ENCODE data around the gene RPS6KB1.
"Not testable (repeated sequence)": the region's sequence is repeated elsewhere in the genome, so short reads cannot be mapped to it uniquely, and the experiment has no call there.

RPS6KB1 gene

DNA sequence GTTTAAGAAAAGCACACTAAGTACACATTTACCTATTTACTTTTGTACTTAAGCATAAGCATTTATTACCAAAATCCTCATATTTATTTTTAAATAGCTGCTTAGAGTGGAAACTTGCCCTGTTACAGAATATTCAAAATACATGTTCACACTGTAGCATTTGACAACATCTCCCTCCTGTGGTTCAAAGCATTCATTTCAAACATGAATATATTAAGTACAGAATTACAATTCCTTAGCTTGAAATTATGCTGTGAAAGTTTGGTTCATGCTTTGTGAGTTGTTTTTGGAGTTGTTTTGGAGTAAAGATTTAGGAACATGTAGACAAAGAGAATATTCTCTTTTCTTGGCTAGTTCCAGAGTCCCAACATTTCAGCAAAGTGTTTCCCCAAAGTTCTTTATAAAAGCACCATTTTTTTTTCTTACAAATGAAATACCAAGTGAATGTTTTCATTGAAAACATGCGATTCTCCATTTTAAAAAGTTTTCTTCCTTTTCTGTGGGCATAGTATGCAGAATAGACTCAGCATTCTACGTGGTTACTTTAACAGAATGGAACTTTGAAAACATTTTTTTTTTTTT, 33.4 kb upstream of the RPS6KB1 start:
- H3K4me3 ChIP-seq (ENCODE audit: low read depth, low read length), result no peak overlapping the region
- peak; percentile 55 for DNase-seq (ENCODE audit: low read depth)

GRCh38 chr17:59863616-59864015, 29.3 kb upstream of the RPS6KB1 start:
- TF ChIP-seq, protein P1, sequence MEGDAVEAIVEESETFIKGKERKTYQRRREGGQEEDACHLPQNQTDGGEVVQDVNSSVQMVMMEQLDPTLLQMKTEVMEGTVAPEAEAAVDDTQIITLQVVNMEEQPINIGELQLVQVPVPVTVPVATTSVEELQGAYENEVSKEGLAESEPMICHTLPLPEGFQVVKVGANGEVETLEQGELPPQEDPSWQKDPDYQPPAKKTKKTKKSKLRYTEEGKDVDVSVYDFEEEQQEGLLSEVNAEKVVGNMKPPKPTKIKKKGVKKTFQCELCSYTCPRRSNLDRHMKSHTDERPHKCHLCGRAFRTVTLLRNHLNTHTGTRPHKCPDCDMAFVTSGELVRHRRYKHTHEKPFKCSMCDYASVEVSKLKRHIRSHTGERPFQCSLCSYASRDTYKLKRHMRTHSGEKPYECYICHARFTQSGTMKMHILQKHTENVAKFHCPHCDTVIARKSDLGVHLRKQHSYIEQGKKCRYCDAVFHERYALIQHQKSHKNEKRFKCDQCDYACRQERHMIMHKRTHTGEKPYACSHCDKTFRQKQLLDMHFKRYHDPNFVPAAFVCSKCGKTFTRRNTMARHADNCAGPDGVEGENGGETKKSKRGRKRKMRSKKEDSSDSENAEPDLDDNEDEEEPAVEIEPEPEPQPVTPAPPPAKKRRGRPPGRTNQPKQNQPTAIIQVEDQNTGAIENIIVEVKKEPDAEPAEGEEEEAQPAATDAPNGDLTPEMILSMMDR (IDR thresholded peaks at IDR 0.05; ENCODE audit: insufficient read depth, low read depth, low read length, missing control alignments), result no peak
- H3K4me3 ChIP-seq (ENCODE audit: low read depth, low read length), result no peak overlapping the region
- DNase-seq (ENCODE audit: low read depth), result no peak

More for the DNA sequence above, 33.4 kb upstream of the RPS6KB1 start:
- TF ChIP-seq, protein P1 (IDR thresholded peaks at IDR 0.05; ENCODE audit: insufficient read depth, low read depth, low read length, missing control alignments), result peak; percentile 12

DNA sequence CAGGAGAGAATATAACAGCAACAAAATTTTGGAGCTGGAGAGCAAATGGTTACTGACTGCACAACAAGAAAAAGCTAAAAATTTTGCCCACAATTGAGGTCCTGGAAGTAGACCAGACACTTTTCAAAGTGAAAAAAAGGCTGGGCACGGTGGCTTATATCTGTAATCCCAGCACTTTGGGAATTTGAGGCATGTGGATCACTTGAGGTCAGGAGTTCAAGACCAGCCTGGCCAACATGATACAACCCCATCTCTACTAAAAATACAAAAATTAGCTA, 23.0 kb upstream of the RPS6KB1 start:
- TF ChIP-seq, protein P1 (IDR thresholded peaks at IDR 0.05; ENCODE audit: insufficient read depth, low read depth, low read length, missing control alignments), result no peak
- no peak for DNase-seq (ENCODE audit: low read depth)
- no peak overlapping the region for H3K4me3 ChIP-seq (ENCODE audit: low read depth, low read length)

GRCh38 chr17:59870482-59870881, 22.4 kb upstream of the RPS6KB1 start:
- DNase-seq (ENCODE audit: low read depth), result no peak
- no peak overlapping the region for H3K4me3 ChIP-seq (ENCODE audit: low read depth, low read length)
- TF ChIP-seq, protein P1 (IDR thresholded peaks at IDR 0.05; ENCODE audit: insufficient read depth, low read depth, low read length, missing control alignments), result no peak

- H3K4me3 ChIP-seq (ENCODE audit: low read depth, low read length), result no peak overlapping the region
- TF ChIP-seq, protein P1 (IDR thresholded peaks at IDR 0.05; ENCODE audit: insufficient read depth, low read depth, low read length, missing control alignments), result no peak
- no peak for DNase-seq (ENCODE audit: low read depth)
Measured at GRCh38 chr17:59872351-59872750, 20.6 kb upstream of the RPS6KB1 start.

GRCh38 chr17:59873414-59873813, 19.5 kb upstream of the RPS6KB1 start:
- H3K4me3 ChIP-seq (ENCODE audit: low read depth, low read length); DNase-seq (ENCODE audit: low read depth): not testable (repeated sequence)

DNA sequence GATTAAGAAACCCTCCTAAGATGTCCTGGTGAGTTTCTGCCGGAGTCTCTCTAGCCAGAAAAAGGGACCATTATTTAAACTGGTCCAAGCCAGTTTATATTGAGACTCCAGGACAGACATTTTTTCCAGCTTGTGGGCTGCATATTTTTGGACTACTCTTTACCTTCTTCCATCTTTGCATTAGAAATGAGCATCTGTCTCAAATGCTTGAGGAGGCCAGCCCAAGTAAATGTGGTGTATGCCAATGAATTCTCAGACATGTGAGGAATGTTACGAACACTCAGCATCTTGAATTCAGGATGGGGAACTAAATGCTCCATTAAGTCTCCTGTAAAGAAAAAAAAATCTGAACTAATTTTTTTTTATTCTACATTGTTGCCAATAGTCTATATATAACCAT, 18.5 kb upstream of the RPS6KB1 start:
- TF ChIP-seq, protein P1 (IDR thresholded peaks at IDR 0.05; ENCODE audit: insufficient read depth, low read depth, low read length, missing control alignments), result no peak
- DNase-seq (ENCODE audit: low read depth), result no peak
- no peak overlapping the region for H3K4me3 ChIP-seq (ENCODE audit: low read depth, low read length)
